Activated CD4-positive, alpha-beta T cell treated with anti-CD3 and anti-CD28 coated beads for 1 hour (primary cell): ENCODE results near the gene WDR46.
"Not testable (repeated sequence)": the region's sequence is repeated elsewhere in the genome, so short reads cannot be mapped to it uniquely, and the experiment has no call there.

ENCODE experiments used
- DNase-seq: peaks from one replicate; pipeline ENCODE4 v3.0.0-alpha.2; 2020

Gene WDR46

GRCh38 chr6:33285214-33285613 lies 3.8 kb downstream of the WDR46 start:
- DNase-seq: not testable (repeated sequence)

GRCh38 chr6:33280539-33280938 lies 8.5 kb downstream of the WDR46 start:
- DNase-seq: no peak

GRCh38 chr6:33279971-33280511 lies 9.0 kb downstream of the WDR46 start:
- no peak for DNase-seq

GRCh38 chr6:33279257-33279695 lies 9.8 kb downstream of the WDR46 start:
- no peak for DNase-seq

GRCh38 chr6:33278810-33279209 lies 10.2 kb downstream of the WDR46 start:
- no peak for DNase-seq

GRCh38 chr6:33278392-33278741 lies 10.7 kb downstream of the WDR46 start:
- no peak for DNase-seq

GRCh38 chr6:33277663-33278391 lies 11.2 kb downstream of the WDR46 start:
- no peak for DNase-seq

- peak; percentile 48 for DNase-seq
Observed at GRCh38 chr6:33276864-33277662, 12.0 kb downstream of the WDR46 start, which contains the start of gene B3GALT4. Gene B3GALT4 (plus strand): TSS chr6:33277123. CDS start chr6:33277420, 297 bp downstream.

GRCh38 chr6:33276581-33276863 lies 12.5 kb downstream of the WDR46 start:
- no peak for DNase-seq

GRCh38 chr6:33275795-33276580 lies 13.1 kb downstream of the WDR46 start:
- DNase-seq: not testable (repeated sequence)

- DNase-seq: no peak
Observed at GRCh38 chr6:33273924-33274902, 14.8 kb downstream of the WDR46 start.

- no peak for DNase-seq
Observed at GRCh38 chr6:33273129-33273923, 15.7 kb downstream of the WDR46 start.

- DNase-seq: no peak
Observed at GRCh38 chr6:33272275-33273128, 16.5 kb downstream of the WDR46 start.

- peak; percentile 86 for DNase-seq
Observed at GRCh38 chr6:33271468-33272274, 17.4 kb downstream of the WDR46 start, which contains the start of the genes RPS18 and VPS52. Gene RPS18 (plus strand): TSS chr6:33272075. CDS start chr6:33272120, 45 bp downstream. Gene VPS52 (minus strand): TSS chr6:33271876. CDS start chr6:33271675, 201 bp downstream.

- no peak for DNase-seq
Observed at GRCh38 chr6:33271117-33271467, 17.9 kb downstream of the WDR46 start.

- no peak for DNase-seq
Observed at GRCh38 chr6:33264015-33264414, 25.0 kb downstream of the WDR46 start.

- DNase-seq: not testable (repeated sequence)
Observed at GRCh38 chr6:33262490-33262889, 26.5 kb downstream of the WDR46 start.

GRCh38 chr6:33259032-33259431 lies 30.0 kb downstream of the WDR46 start:
- no peak for DNase-seq

GRCh38 chr6:33254591-33254990 lies 34.4 kb downstream of the WDR46 start:
- DNase-seq: no peak
